Transverse colon (tissue), 4 donors: ENCODE results near the gene STAC3. TPM values are rescaled to one million over a fixed set of nuclear protein-coding genes. Genes with fewer than 3 reads are reported as not detected.
"Not testable (repeated sequence)": the region's sequence is repeated elsewhere in the genome, so short reads cannot be mapped to it uniquely, and the experiment has no call there.

ENCODE experiments used
- DNase-seq: peaks from one replicate; pipeline ENCODE4 v3.0.0-alpha.2; 2019
- H3K27ac ChIP-seq, 4 donors: fragments of 200-600 bp; sonication (generic); 2 replicates each; pipeline ENCODE4 v1.5.1; 2016 to 2018; ENCODE audit warnings: inconsistent platforms in 4 of 4
- H3K27me3 ChIP-seq: fragments of 200-600 bp; sonication (generic); 2 replicates; pipeline ENCODE4 v1.5.1; 2017; ENCODE audit warnings: inconsistent platforms
- H3K36me3 ChIP-seq, 4 donors: fragments of 200-600 bp; sonication (generic); 2 replicates each; pipeline ENCODE4 v1.5.1; 2017 to 2019; ENCODE audit warnings: inconsistent platforms in 4 of 4
- H3K4me1 ChIP-seq, 4 donors: fragments of 200-600 bp; sonication (generic); 2 replicates each; pipeline ENCODE4 v1.5.1; 2017 to 2020; ENCODE audit warnings: inconsistent platforms in 4 of 4
- H3K4me3 ChIP-seq, 4 donors: fragments of 200-600 bp; sonication (generic); 1 replicate in 1 of 4; 2 replicates in 3 of 4; pipeline versions ENCODE4 v1.5.1 to v1.6.1; 2017 to 2019; ENCODE audit warnings: inconsistent platforms in 4 of 4
- H3K9me3 ChIP-seq, 2 donors: fragments of 200-600 bp; sonication (generic); 2 replicates each; pipeline ENCODE4 v1.5.1; 2017 to 2019; ENCODE audit warnings: inconsistent platforms in 2 of 2
- EP300 ChIP-seq: sonication (generic); formaldehyde crosslinking; IDR thresholded peaks from one replicate; pipeline ENCODE4 v1.6.1; 2017; ENCODE audit warnings: antibody characterized with exemption, low read depth
- POLR2A ChIP-seq: fragments of 450-650 bp; IDR thresholded peaks from one replicate; pipeline ENCODE4 v1.6.1; 2016; ENCODE audit warnings: antibody characterized with exemption, mild to moderate bottlenecking, moderate library complexity
- POLR2AphosphoS5 ChIP-seq, 3 donors: sonication (generic); formaldehyde crosslinking; IDR thresholded peaks; one replicate each; pipeline ENCODE4 v1.6.1; 2016; ENCODE audit warnings: antibody characterized with exemption in 3 of 3
- whole genome bisulfite sequencing, 2 donors: methylation state at CpG; one replicate each; pipeline ENCODE4 v1.1.5; 2018; ENCODE audit warnings: low coverage in 1 of 2; 5-methylcytosine and 5-hydroxymethylcytosine counted together
- in situ Hi-C, 4 donors: fragments of 200-750 bp; cut with MboI; loops; one replicate each; pipeline versions ENCODE4 v1.15.0 to v1.15.1; 2017; ENCODE audit warnings: low sequenced_read_pairs in 3 of 4, low pct_ligation_motif_present in 1 of 4, low pct_unique_long_range_greater_than_20kb in 1 of 4
- intact Hi-C: fragments of 100-400 bp; cut with DNase I; formaldehyde crosslinking; loops from one replicate; pipeline ENCODE4 v1.15.1; 2023; ENCODE audit warnings: low total_unique reads
- total RNA-seq, 4 donors: library from RNA; depleted of rRNA; stranded (reverse); fragments of >200 nt; gene quantifications; one replicate each; pipeline ENCODE4 v1.1.0, GENCODE V29; 2016
- TF ChIP-seq, protein P1 (sequence below), 5 experiments: fragments of 200-600 bp in 3 of 5; fragments of 450-650 bp in 2 of 5; sonication (generic) in 3 of 5; IDR thresholded peaks; 1 replicate in 2 of 5; 2 replicates in 3 of 5; pipeline ENCODE4 v1.5.1; 2016 to 2017; ENCODE audit warnings: antibody characterized with exemption in 5 of 5, inconsistent platforms in 3 of 5, mild to moderate bottlenecking in 2 of 5, moderate library complexity in 1 of 5

Gene STAC3
- 1 to 10 TPM; 1.8 to 3.3 (median 1.9) TPM for total RNA-seq

GRCh38 chr12:57250956-57251355 lies at the start of gene STAC3:
Gene STAC3, minus strand, starts transcription at chr12:57251187. Its CDS starts 1,551 bp downstream, at chr12:57249636.
- TF ChIP-seq POLR2A = no peak
- no peak for TF ChIP-seq EP300
- TF ChIP-seq, protein P1, sequence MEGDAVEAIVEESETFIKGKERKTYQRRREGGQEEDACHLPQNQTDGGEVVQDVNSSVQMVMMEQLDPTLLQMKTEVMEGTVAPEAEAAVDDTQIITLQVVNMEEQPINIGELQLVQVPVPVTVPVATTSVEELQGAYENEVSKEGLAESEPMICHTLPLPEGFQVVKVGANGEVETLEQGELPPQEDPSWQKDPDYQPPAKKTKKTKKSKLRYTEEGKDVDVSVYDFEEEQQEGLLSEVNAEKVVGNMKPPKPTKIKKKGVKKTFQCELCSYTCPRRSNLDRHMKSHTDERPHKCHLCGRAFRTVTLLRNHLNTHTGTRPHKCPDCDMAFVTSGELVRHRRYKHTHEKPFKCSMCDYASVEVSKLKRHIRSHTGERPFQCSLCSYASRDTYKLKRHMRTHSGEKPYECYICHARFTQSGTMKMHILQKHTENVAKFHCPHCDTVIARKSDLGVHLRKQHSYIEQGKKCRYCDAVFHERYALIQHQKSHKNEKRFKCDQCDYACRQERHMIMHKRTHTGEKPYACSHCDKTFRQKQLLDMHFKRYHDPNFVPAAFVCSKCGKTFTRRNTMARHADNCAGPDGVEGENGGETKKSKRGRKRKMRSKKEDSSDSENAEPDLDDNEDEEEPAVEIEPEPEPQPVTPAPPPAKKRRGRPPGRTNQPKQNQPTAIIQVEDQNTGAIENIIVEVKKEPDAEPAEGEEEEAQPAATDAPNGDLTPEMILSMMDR (IDR thresholded peaks at IDR 0.05) = no peak
- no peak for TF ChIP-seq POLR2AphosphoS5 (IDR thresholded peaks at IDR 0.05)
- no peak within 1 kb of the TSS for H3K27ac ChIP-seq
- no peak for DNase-seq
- intact Hi-C loops (no loop called here), in situ Hi-C loops (no loop called here)
- H3K27me3 ChIP-seq = no peaks in the 10 kb centered on the region
- H3K4me3 ChIP-seq = no peak within 1 kb of the TSS
- WGBS, 2 donors = 66 to 78% methylated on average over 6 to 7 of the region's 7 CpGs
- no peaks in the 10 kb centered on the region for H3K4me1 ChIP-seq
- H3K9me3 ChIP-seq = no peaks in the 10 kb centered on the region
- peaks cover 0 to 6% (median 2%) of the 10 kb centered on the region in 4 donors for H3K36me3 ChIP-seq

DNA sequence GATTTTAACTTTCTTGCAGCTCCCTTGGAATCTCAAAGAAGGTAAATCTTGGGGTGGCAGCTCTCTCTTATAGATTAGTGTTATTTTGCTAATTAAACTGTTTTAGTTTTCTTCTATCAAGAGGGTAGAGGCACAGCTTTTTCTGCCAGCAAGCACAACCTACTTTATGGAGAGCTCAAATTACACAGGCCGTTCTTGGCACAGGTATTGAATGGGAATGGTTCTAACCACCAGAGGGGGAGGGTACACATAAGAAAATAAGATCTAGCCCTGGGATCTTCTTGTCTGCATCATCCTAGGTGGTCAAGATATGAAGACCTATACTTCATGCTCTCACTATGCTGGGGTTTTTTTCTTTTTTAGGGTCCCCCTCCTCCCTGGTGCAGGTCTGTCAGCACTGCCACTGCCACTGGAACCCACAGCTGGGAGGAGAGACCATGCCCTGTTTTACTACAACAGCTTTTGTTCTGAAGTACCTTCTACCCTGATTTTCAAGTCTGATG lies 48.6 kb upstream of the STAC3 start:
- Histone ChIP-seq H3K27me3 (no peaks in the 10 kb centered on the region), H3K9me3 (no peaks in the 10 kb centered on the region), H3K4me3 (no peak overlapping the region), H3K4me1 (no peaks in the 10 kb centered on the region), H3K36me3 (peaks cover 0 to 63% (median 18%) of the 10 kb centered on the region in 4 donors), H3K27ac (no peak overlapping the region)
- intact Hi-C loops = no loop called here
- no peak for DNase-seq
- TF ChIP-seq POLR2A = no peak
- TF ChIP-seq, protein P1 (IDR thresholded peaks at IDR 0.05) = no peak
- no peak for TF ChIP-seq EP300
- no peak for TF ChIP-seq POLR2AphosphoS5 (IDR thresholded peaks at IDR 0.05)
- WGBS, 2 donors = 74 to 75% methylated on average over 1 of the region's 1 CpG
- in situ Hi-C loops = loop anchor here in 3 of 4 donors (10.0 to 25.0 kb wide), 2 partner anchors 138 to 145 kb away; partner anchors contain the start of genes INHBC (in 1 of the 3) and R3HDM2 (in 1 of the 3)

DNA sequence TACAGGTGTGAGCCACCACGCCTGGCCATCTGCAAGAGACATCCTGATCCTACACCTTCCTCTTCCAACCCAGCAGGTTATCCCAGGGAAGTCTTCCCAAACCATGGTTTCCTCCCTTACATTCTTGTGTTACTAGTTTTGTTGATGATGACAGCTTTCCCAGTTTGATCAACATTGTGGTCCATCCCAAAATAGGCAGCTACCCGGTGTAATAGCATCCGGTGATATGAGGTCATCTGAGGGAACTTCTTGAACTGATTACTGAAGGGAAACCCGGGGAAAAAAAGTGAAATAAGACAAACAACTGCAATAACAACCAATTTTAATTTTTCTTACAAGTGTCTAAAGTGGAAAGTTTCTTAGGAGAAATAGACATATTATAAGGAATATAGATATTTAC lies 45.3 kb upstream of the STAC3 start:
- intact Hi-C loops (no loop called here), in situ Hi-C loops (loop anchor here in 2 of 4 donors (10.0 kb wide), 1 partner anchor 149 kb away; no protein-coding TSS in a partner anchor)
- no peaks in the 10 kb centered on the region for H3K9me3 ChIP-seq
- no peaks in the 10 kb centered on the region for H3K27me3 ChIP-seq
- DNase-seq = no peak
- H3K4me3 ChIP-seq = no peak overlapping the region
- no peak for TF ChIP-seq POLR2AphosphoS5 (IDR thresholded peaks at IDR 0.05)
- H3K4me1 ChIP-seq = no peaks in the 10 kb centered on the region
- peaks cover 0 to 67% (median 21%) of the 10 kb centered on the region in 4 donors for H3K36me3 ChIP-seq
- 93 to 100% methylated on average over 1 to 4 of the region's 4 CpGs for WGBS, 2 donors
- H3K27ac ChIP-seq = no peak overlapping the region

DNA sequence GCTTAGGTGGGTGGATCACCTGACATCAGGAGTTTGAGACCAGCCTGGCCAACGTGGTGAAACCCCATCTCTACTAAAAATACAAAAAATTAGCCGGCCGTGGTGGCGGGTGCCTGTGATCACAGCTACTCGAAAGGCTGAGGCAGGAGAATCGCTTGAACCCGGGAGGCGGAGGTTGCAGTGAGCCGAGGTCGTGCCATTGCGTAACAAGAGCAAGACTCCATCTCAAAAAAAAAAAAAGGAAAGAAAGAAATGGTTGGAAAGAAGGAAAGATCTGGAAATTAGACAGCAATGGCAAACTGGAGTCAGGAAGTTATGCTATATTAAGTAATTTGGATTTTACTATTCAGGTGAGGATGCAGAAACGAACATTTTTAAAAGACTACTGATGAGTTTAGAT lies 31.1 kb upstream of the STAC3 start:
- H3K27ac ChIP-seq, H3K27me3 ChIP-seq, H3K9me3 ChIP-seq, intact Hi-C loops, in situ Hi-C loops, H3K4me3 ChIP-seq, DNase-seq: not testable (repeated sequence)
- peaks cover 0 to 17% (median 2%) of the 10 kb centered on the region in 4 donors for H3K36me3 ChIP-seq
- H3K4me1 ChIP-seq = peaks cover 3 to 24% (median 11%) of the 10 kb centered on the region in 4 donors
- WGBS, 2 donors = 86 to 88% methylated on average over 12 of the region's 12 CpGs

DNA sequence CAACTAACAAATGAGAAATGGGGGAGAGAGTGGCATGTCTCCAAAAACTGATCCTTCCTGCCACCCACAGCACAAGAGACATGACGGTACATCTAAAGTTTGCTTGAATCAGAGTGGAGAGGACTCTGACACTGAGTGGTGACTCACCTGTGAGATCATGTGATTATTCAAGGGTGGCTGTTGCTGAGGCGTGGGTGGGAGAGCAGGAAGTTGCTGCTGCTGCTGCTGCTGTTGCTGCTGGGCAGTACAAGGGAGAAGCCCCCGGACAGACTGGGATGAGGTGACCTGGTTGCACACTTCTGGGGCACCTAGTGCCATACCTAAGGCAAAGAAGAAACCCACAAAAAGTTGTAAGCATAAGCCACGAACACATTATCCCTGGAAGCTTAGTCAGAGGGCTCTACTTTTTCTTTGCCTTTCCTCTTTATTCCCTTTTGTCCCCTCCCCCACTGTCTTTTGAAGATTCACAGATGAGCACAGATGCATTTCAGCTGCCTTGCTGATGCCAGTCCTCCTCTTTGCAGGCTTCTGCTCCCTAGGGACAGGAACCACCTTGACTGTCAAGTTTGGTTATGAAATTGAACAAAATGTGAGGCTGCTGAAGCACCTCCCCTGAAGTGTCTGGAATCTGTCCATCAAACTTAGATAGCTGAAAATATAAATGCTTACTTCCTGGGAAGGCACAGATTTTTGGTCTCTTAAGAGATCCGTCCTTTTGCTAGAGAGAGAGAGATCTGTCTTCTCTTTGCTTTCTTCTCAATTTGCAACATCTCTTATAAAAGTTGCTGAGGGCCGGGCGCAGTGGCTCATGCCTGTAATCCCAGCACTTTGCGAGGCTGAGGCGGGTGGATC lies 29.4 kb upstream of the STAC3 start:
- intact Hi-C loops (no loop called here), in situ Hi-C loops (no loop called here)
- peak; percentile 73 for DNase-seq
- Histone ChIP-seq H3K27ac (peak overlapping the region; percentile 66 to 88 (median 79)), H3K4me3 (no peak overlapping the region), H3K36me3 (peaks cover 0 to 19% (median 4%) of the 10 kb centered on the region in 4 donors), H3K4me1 (peaks cover 3 to 24% (median 11%) of the 10 kb centered on the region in 4 donors), H3K27me3 (no peaks in the 10 kb centered on the region), H3K9me3 (no peaks in the 10 kb centered on the region)
- TF ChIP-seq POLR2AphosphoS5 (IDR thresholded peaks at IDR 0.05) (peak; percentile 28 to 63 (median 60)), EP300 (no peak), POLR2A (peak; percentile 56)
- TF ChIP-seq, protein P1 (IDR thresholded peaks at IDR 0.05) = no peak
- WGBS, 2 donors = 57 to 66% methylated on average over 6 to 9 of the region's 9 CpGs
